GM10266 (cell line): ENCODE data around the gene TRANK1.

Experiments
- DNase-seq: peaks from one replicate; pipeline ENCODE4 v3.0.0; 2012; ENCODE audit errors: extremely low spot score
- CTCF ChIP-seq: IDR thresholded peaks from 2 replicates; pipeline ENCODE4 v1.5.1; 2012; ENCODE audit warnings: mild to moderate bottlenecking, low read depth; ENCODE audit not compliant: control insufficient read depth, insufficient read depth; ENCODE audit errors: missing control alignments

The TRANK1 gene

GRCh38 chr3:36796881-36797280, 148.0 kb downstream of the TRANK1 start:
- no peak for TF ChIP-seq CTCF
- DNase-seq = no peak

DNA sequence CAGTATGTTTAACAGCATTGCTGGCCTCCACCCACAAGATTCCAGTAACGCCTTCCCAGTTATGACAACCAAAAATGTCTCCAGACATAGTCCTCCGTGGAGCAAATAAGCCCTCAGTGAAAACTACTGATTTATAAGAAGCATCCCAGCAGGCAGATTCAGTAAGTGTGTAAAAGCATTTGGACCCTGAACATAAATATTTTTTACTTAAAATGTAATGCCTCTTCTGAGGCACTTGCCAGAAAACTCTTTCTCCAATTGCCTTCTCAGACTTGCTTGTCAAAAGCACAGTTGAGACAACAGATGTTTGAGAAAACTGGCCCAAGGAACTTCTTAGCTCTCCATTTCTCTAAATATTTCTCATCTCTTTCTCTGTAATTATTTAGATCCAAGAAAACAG, 148.7 kb downstream of the TRANK1 start:
- TF ChIP-seq CTCF = no peak
- DNase-seq = no peak

GRCh38 chr3:36795622-36796021, 149.2 kb downstream of the TRANK1 start:
- DNase-seq = no peak
- no peak for TF ChIP-seq CTCF

DNA sequence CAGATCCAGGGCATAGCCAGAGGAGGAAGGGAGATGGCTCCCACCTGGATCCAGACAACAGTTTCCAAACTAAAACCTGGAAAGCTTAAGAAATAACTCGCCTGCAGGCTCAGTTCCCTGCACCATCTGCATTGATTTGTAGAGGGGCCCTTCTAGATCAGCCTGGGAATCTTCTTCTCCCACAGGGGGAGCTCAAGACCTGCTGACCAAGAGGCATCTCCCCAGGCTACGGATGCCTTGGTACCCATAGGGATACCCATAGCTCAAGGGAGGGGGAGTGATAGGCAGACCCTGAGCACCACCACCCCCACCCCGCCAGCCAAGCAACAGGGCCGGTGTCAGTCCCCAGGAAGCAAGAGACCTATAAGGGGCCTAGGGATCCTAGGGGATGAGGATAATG, 152.5 kb downstream of the TRANK1 start:
- peak; percentile 30 for DNase-seq
- TF ChIP-seq CTCF = peak; percentile 48

GRCh38 chr3:36790765-36791164, 154.1 kb downstream of the TRANK1 start:
- DNase-seq = no peak
- TF ChIP-seq CTCF = no peak

DNA sequence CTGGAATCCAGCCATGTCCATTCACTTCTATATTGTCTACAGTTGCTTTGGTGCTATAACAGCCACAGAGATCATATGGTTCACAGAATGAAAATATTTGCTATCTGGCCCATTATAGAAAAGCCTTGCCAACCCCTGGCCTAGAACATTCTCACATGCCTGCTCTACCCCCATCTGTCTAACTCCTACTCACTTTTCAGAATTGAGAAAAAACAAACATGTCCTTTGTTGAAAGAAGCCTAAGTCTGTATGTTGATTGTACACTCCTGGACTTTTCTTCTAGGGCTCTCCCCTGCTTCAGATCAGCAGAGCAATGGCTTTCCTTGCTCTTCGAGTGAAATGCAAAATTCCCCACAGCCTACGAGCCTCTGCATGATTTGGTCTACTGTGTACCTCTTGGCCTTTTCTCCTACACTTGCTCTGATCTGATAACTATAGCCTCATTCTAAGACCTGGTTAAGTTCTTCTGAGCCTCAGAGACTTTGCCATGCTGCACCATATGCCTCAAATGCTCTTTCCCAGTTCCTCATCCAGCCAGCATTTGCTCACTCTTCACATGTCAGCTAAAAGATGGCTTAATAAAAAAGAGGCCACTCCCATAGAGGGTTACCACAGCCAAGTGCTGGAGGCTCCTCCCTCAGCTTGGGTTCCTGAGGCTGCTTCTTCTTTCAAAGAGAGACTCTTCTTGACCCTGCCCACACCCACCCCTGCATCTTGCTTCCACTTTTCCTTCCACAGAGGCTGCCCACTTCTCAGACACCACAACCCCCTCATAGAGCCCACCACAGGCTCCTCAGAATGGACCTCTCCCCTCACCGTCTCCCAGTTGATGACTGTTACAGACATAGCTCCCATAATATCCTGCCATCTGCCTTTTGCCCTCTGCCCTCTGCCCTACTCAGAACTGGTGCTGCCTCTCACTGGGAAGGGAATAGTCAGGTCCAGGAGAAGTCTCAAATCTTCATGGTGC, 157.6 kb downstream of the TRANK1 start:
- DNase-seq = no peak
- TF ChIP-seq CTCF = no peak

DNA sequence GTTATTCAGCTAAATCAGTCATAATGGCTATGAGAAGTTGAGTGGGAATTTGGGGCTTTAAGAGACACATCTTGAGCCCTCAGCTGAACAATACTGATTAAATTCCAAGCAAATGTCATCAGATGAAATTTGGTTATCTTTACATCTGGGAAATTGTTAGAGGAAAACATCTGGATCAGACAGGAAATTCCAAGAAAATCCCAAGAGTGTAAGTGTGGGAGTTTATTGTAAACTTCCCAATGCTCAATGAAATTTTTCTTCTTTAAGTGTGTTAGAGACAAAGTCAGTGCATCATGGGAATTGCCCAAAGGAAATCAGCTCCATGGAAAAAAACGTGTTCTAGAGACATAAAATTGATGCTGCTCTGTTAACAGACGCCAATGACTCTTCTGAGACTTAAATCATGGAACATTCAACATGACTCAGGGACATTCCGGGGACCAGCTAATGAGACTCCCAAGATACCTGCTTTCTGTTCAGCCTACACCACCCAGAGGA, 160.7 kb downstream of the TRANK1 start:
- TF ChIP-seq CTCF = no peak
- no peak for DNase-seq
